Astrocyte (in vitro differentiated cells and primary cell): ENCODE data around the gene PTPRM. TPM values are rescaled to one million over a fixed set of nuclear protein-coding genes. Genes with fewer than 3 reads are reported as not detected.

ENCODE experiments used
- DNase-seq: peaks from one replicate; pipeline ENCODE4 v3.0.0-alpha.2; 2010; ENCODE audit warnings: low read depth
- FAIRE-seq: peaks from 2 replicates; lab custom pipeline; 2011; peaks lifted over from hg19 to GRCh38; lab: Jason Lieb, UNC
- H2AFZ ChIP-seq: 2 replicates; pipeline ENCODE4 v1.6.0; 2012; ENCODE audit warnings: low read depth, low read length, inconsistent platforms
- H3K27ac ChIP-seq: 2 replicates; pipeline ENCODE4 v1.5.1; 2011; ENCODE audit warnings: low read depth, low read length, inconsistent platforms
- H3K27me3 ChIP-seq: 2 replicates; pipeline ENCODE4 v1.6.0; 2011; ENCODE audit warnings: low read length, inconsistent platforms; ENCODE audit not compliant: insufficient read depth
- H3K36me3 ChIP-seq: 2 replicates; pipeline ENCODE4 v1.5.1; 2011; ENCODE audit warnings: low read length, inconsistent platforms; ENCODE audit not compliant: insufficient read depth
- H3K4me1 ChIP-seq: 2 replicates; pipeline ENCODE4 v1.5.1; 2011; ENCODE audit warnings: low read length, inconsistent platforms; ENCODE audit not compliant: insufficient read depth
- H3K4me2 ChIP-seq: 2 replicates; pipeline ENCODE4 v1.6.0; 2012; ENCODE audit warnings: low read length, inconsistent platforms
- H3K4me3 ChIP-seq: 2 replicates; pipeline ENCODE4 v1.5.1; 2011; ENCODE audit warnings: low read depth, mild to moderate bottlenecking, low read length, inconsistent platforms; ENCODE audit not compliant: insufficient read depth
- H3K79me2 ChIP-seq: 2 replicates; pipeline ENCODE4 v1.6.0; 2012; ENCODE audit warnings: mild to moderate bottlenecking, low read length, inconsistent platforms; ENCODE audit not compliant: insufficient read depth
- H3K9ac ChIP-seq: 2 replicates; pipeline ENCODE4 v1.6.0; 2012; ENCODE audit warnings: mild to moderate bottlenecking, low read length, inconsistent platforms
- H3K9me3 ChIP-seq: 2 replicates; pipeline ENCODE4 v1.5.1; 2012; ENCODE audit warnings: low read depth, mild to moderate bottlenecking, low read length, inconsistent platforms; ENCODE audit not compliant: insufficient read depth
- H4K20me1 ChIP-seq: 2 replicates; pipeline ENCODE4 v1.6.0; 2012; ENCODE audit warnings: low read length, inconsistent platforms; ENCODE audit not compliant: insufficient read depth
- H3K27ac Mint-ChIP-seq: one replicate; pipeline ENCODE4 v1.8.0; 2021; ENCODE audit warnings: mild to moderate bottlenecking, mixed read lengths; ENCODE audit not compliant: unreplicated experiment
- H3K27me3 Mint-ChIP-seq: one replicate; pipeline ENCODE4 v1.8.0; 2021; ENCODE audit warnings: low read depth, mixed read lengths; ENCODE audit not compliant: unreplicated experiment
- H3K36me3 Mint-ChIP-seq: one replicate; pipeline ENCODE4 v1.8.0; 2021; ENCODE audit warnings: low read depth, mixed read lengths; ENCODE audit not compliant: unreplicated experiment
- H3K4me1 Mint-ChIP-seq: one replicate; pipeline ENCODE4 v1.8.0; 2021; ENCODE audit warnings: low read depth, mixed read lengths; ENCODE audit not compliant: unreplicated experiment
- H3K4me3 Mint-ChIP-seq: one replicate; pipeline ENCODE4 v1.8.0; 2021; ENCODE audit warnings: mild to moderate bottlenecking, moderate library complexity, mixed read lengths; ENCODE audit not compliant: unreplicated experiment
- H3K9me3 Mint-ChIP-seq: one replicate; pipeline ENCODE4 v1.8.0; 2021; ENCODE audit warnings: mild to moderate bottlenecking, mixed read lengths; ENCODE audit not compliant: unreplicated experiment
- EZH2 ChIP-seq: IDR thresholded peaks from 2 replicates; pipeline ENCODE4 v1.6.1; 2012; ENCODE audit warnings: mild to moderate bottlenecking, low read length, inconsistent platforms; ENCODE audit not compliant: insufficient read depth
- total RNA-seq: library from RNA; stranded (reverse); gene quantifications from 2 replicates; pipeline ENCODE4 v1.2.1, GENCODE V29; 2021
- TF ChIP-seq, protein P1 (sequence below): IDR thresholded peaks from 2 replicates; pipeline ENCODE4 v1.5.1; 2011; ENCODE audit warnings: low read depth, mild to moderate bottlenecking, inconsistent platforms, low read length, moderate library complexity; ENCODE audit not compliant: insufficient read depth

Gene PTPRM
- total RNA-seq, 1 donor from 2014 or later: 59.6 TPM

DNA sequence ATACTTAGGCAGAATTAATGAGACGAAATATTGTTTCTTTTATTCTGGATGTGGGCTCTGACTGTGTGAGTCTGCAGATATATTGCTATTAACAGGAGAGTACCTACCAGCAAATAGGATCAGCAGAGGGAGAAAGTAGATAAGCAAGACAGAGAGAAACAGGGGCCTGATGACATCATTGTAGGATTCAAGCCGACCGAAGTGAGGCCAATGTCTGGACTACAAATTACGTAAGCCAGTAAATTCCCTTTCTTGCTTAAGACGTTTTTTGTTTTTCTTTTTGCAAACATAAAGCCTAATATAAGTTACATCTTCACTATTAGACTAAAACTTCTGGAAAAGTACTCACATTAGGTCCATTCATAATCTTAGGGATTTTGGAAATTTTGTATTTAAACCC lies 21.4 kb upstream of the PTPRM start:
- Mint-ChIP-seq H3K4me1 (peaks cover 1% of the 10 kb centered on the region), H3K36me3 (no peaks in the 10 kb centered on the region)
- DNase-seq: no peak

GRCh38 chr18:7548221-7548620 lies 18.9 kb upstream of the PTPRM start:
- no peaks in the 10 kb centered on the region for H3K4me1 Mint-ChIP-seq
- no peaks in the 10 kb centered on the region for H3K9me3 Mint-ChIP-seq
- FAIRE-seq (no peak), DNase-seq (no peak)
- H3K36me3 Mint-ChIP-seq: no peaks in the 10 kb centered on the region
- Histone ChIP-seq H3K27me3 (no peaks in the 10 kb centered on the region), H4K20me1 (no peaks in the 10 kb centered on the region), H2AFZ (no peak overlapping the region), H3K9ac (no peak overlapping the region), H3K27ac (no peak overlapping the region), H3K79me2 (no peaks in the 10 kb centered on the region), H3K4me3 (no peak overlapping the region), H3K36me3 (no peaks in the 10 kb centered on the region), H3K4me2 (no peak overlapping the region), H3K4me1 (no peaks in the 10 kb centered on the region), H3K9me3 (no peaks in the 10 kb centered on the region)
- H3K27ac Mint-ChIP-seq: no peak overlapping the region
- no peaks in the 10 kb centered on the region for H3K27me3 Mint-ChIP-seq
- TF ChIP-seq, protein P1, sequence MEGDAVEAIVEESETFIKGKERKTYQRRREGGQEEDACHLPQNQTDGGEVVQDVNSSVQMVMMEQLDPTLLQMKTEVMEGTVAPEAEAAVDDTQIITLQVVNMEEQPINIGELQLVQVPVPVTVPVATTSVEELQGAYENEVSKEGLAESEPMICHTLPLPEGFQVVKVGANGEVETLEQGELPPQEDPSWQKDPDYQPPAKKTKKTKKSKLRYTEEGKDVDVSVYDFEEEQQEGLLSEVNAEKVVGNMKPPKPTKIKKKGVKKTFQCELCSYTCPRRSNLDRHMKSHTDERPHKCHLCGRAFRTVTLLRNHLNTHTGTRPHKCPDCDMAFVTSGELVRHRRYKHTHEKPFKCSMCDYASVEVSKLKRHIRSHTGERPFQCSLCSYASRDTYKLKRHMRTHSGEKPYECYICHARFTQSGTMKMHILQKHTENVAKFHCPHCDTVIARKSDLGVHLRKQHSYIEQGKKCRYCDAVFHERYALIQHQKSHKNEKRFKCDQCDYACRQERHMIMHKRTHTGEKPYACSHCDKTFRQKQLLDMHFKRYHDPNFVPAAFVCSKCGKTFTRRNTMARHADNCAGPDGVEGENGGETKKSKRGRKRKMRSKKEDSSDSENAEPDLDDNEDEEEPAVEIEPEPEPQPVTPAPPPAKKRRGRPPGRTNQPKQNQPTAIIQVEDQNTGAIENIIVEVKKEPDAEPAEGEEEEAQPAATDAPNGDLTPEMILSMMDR: no peak
- no peak for TF ChIP-seq EZH2
- H3K4me3 Mint-ChIP-seq: no peak overlapping the region

More for the DNA sequence above, 21.4 kb upstream of the PTPRM start:
- H3K4me1 ChIP-seq: no peaks in the 10 kb centered on the region
- no peak for FAIRE-seq
- no peaks in the 10 kb centered on the region for H3K9me3 Mint-ChIP-seq
- no peaks in the 10 kb centered on the region for H3K36me3 ChIP-seq
- no peaks in the 10 kb centered on the region for H3K9me3 ChIP-seq
- H3K27me3 ChIP-seq: no peaks in the 10 kb centered on the region
- no peak overlapping the region for H2AFZ ChIP-seq
- H3K27me3 Mint-ChIP-seq: no peaks in the 10 kb centered on the region
- no peak overlapping the region for H3K4me3 ChIP-seq
- no peaks in the 10 kb centered on the region for H4K20me1 ChIP-seq
- no peak overlapping the region for H3K4me2 ChIP-seq
- TF ChIP-seq EZH2: no peak
- TF ChIP-seq, protein P1: no peak
- H3K79me2 ChIP-seq: no peaks in the 10 kb centered on the region
- H3K27ac ChIP-seq: no peak overlapping the region
- no peak overlapping the region for H3K9ac ChIP-seq
- H3K4me3 Mint-ChIP-seq: no peak overlapping the region
- no peak overlapping the region for H3K27ac Mint-ChIP-seq

DNA sequence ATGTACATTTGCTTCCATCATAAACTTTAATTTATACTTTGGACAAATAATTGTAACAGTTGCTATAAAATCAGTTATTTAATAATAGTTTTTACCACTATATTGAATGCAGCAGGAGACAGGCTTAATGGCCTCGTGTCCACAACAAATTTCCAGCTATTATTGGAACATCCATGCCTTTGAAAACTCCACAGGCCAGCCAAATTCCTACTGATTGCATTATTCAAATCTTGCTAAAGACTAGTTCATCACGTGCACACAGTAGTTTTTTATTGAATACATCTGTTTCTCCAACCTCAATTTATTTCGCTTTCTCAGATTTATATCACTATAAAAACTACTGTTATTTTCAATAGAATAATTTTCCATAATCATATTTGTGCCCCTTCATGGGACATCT lies 18.4 kb upstream of the PTPRM start:
- no peaks in the 10 kb centered on the region for H3K4me1 ChIP-seq
- no peaks in the 10 kb centered on the region for H3K27me3 Mint-ChIP-seq

More for the DNA sequence above, 18.4 kb upstream of the PTPRM start:
- H3K4me1 Mint-ChIP-seq: no peaks in the 10 kb centered on the region
- Histone ChIP-seq H2AFZ (no peak overlapping the region), H3K9me3 (no peaks in the 10 kb centered on the region), H3K9ac (no peak overlapping the region), H4K20me1 (no peaks in the 10 kb centered on the region), H3K4me2 (no peak overlapping the region), H3K36me3 (no peaks in the 10 kb centered on the region), H3K27me3 (no peaks in the 10 kb centered on the region), H3K4me3 (no peak overlapping the region), H3K27ac (no peak overlapping the region), H3K79me2 (no peaks in the 10 kb centered on the region)
- FAIRE-seq (no peak), DNase-seq (no peak)
- no peaks in the 10 kb centered on the region for H3K9me3 Mint-ChIP-seq
- H3K36me3 Mint-ChIP-seq: no peaks in the 10 kb centered on the region
- no peak overlapping the region for H3K4me3 Mint-ChIP-seq
- no peak for TF ChIP-seq EZH2
- TF ChIP-seq, protein P1: no peak
- H3K27ac Mint-ChIP-seq: no peak overlapping the region
